HG02840 (cell line): ENCODE results near the gene DNAJC30.
A peak's percentile ranks its signal among the peaks of the same experiment; 100 is the strongest.
"Not testable (repeated sequence)": the region's sequence is repeated elsewhere in the genome, so short reads cannot be mapped to it uniquely, and the experiment has no call there.

Source experiments
- ATAC-seq: cut with Tn5 transposase; IDR thresholded peaks from one replicate; pipeline ENCODE4 v1.9.1; 2021; ENCODE audit warnings: mild to moderate bottlenecking, moderate library complexity, moderate number of reproducible peaks; ENCODE audit not compliant: unreplicated experiment, low FRiP score

The DNAJC30 gene

GRCh38 chr7:73683056-73683787 lies at the start of gene DNAJC30, which contains the start of gene BUD23:
TSS of gene DNAJC30 (minus strand) at chr7:73683453. CDS start at chr7:73683423, 30 bp downstream.
TSS of gene BUD23 (plus strand) at chr7:73683597. CDS start at chr7:73683626, 29 bp downstream.
- peak; percentile 89 for ATAC-seq

DNA sequence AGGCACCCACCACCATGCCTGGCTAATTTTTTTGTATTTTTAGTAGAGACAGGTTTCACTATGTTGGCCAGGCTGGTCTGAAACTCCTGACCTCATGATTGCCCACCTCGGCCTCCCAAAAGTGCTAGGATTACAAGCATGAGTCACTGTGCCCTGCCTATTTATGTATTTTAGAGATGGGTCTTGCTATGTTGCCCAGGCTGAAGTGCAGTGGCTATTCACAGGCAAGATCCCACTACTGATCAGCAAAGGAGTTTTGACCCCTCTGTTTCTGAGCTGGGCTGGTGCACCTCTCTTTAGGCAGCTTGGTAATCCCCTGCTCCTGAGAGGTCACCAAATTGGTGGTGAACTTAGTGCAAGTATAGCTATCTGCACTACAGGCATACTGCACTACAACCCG lies 49.1 kb upstream of the DNAJC30 start:
- no peak for ATAC-seq

DNA sequence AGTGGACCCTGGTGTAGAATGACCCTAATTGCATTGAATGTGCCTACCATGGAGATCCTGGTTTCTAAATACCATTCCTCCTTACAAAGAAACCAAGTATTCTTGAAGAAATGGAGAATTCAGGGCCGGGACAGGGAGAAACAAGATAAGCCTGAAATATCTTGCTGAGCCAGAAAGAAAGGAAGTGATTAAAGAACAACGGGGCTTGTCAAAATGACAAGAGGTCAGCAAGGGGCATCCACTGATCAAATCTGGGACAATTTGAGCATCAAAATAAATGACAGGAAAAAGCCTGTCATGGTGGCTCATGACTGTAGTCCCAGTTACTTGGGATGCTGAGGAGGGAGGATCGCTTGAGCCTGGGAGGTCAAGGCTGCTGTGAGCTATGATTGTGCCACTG lies 47.2 kb upstream of the DNAJC30 start:
- no peak for ATAC-seq

- ATAC-seq = no peak
Observed at GRCh38 chr7:73728551-73728950, 45.3 kb upstream of the DNAJC30 start.

DNA sequence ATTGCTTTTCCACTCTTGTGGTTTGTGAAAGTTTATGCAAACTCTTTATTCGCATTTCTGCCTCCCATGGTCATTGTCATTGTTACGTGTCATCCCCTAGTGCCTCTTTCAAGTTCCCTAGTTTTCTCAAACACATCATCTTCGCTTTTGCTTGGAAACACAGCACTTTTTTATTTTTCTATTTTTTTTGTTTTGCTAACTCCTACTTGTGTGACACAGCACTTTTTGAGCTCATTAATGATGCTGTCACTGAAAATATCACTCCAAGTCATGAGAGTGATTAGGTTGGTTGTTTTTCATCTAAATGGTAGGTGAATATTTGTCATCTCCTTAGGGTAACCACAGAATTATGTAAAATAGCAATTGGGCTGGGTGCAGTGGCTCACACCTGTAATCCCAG lies 44.7 kb upstream of the DNAJC30 start:
- ATAC-seq = no peak

- no peak for ATAC-seq
Observed at GRCh38 chr7:73726083-73726466, 42.8 kb upstream of the DNAJC30 start.

- no peak for ATAC-seq
Observed at GRCh38 chr7:73723813-73724212, 40.6 kb upstream of the DNAJC30 start.

DNA sequence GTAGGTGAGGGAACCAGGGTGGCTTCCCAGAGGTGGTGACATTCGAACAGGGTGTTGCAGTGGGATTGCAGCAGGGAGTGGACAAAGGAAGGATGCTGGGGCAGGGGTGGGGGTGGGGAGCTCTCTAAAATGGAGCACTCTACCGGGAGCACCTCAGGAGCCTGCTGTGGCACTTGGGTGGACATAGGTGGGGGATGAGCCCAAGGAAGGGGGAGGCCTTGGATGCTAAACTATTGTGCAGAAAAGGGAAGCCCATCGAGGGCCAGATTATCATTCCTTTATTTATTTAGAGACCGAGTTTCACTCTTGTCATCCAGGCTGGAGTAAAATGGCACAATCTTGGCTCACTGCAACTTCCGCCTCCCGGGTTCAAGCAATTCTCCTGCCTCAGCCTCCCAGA lies 39.5 kb upstream of the DNAJC30 start:
- no peak for ATAC-seq

DNA sequence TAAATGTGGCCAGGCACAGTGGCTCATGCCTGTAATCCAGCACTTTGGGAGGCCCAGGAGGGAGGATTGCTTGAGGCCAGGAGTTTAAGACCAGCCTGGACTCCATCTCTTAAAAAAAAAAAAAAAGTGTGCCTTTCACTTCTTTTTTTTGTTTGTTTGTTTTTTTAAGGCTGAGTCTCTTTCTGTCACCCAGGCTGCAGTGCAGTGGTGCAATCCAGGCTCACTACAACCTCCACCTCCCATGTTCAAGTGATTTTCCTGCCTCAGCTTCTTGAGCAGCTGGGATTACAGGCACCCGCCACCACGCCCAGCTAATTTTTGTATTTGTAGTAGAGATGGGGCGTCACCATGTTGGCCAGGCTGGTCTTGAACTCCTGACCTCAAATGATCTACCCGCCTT lies 38.9 kb upstream of the DNAJC30 start:
- not testable (repeated sequence) for ATAC-seq

DNA sequence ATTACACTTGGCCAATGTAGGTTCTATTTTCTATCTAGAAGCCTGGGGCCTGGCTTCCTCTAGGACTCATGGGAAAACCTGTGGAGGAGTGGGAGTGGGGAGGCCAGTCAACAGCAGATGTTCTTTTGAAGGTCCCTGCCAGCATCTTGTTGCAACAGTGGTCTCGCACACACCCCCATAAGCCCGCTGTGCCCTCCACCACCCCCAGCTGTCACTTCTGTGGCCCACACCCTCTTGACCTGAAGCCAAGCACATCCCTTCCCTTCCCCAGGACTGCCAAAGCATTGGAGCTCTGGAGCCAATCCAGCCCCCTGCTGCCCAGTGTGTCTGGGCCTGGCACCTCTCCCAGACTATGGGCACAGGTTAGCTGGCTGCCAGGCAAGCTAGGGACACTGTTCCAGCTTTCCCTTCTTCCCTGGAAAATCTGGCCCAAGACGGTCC lies 38.1 kb upstream of the DNAJC30 start:
- ATAC-seq = no peak

- ATAC-seq = not testable (repeated sequence)
Observed at GRCh38 chr7:73720443-73720842, 37.2 kb upstream of the DNAJC30 start.

DNA sequence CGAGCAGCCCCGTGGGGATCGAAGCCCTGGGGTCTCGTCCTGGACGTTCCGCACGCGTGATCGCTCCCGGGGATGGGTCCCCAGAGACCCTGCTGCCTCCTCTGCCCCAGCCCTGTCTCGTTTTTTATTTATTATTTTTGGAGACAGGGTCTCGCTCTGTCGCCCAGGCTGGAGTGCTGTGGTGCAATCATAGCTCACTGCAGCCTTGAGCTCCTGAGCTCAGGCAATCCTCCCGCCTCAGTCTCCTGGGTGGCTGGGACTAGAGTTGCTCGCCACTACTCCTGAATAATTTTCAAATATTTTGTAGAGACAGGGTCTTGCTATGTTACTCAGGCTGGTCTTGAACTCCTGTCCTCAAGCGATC lies 36.5 kb upstream of the DNAJC30 start:
- no peak for ATAC-seq

DNA sequence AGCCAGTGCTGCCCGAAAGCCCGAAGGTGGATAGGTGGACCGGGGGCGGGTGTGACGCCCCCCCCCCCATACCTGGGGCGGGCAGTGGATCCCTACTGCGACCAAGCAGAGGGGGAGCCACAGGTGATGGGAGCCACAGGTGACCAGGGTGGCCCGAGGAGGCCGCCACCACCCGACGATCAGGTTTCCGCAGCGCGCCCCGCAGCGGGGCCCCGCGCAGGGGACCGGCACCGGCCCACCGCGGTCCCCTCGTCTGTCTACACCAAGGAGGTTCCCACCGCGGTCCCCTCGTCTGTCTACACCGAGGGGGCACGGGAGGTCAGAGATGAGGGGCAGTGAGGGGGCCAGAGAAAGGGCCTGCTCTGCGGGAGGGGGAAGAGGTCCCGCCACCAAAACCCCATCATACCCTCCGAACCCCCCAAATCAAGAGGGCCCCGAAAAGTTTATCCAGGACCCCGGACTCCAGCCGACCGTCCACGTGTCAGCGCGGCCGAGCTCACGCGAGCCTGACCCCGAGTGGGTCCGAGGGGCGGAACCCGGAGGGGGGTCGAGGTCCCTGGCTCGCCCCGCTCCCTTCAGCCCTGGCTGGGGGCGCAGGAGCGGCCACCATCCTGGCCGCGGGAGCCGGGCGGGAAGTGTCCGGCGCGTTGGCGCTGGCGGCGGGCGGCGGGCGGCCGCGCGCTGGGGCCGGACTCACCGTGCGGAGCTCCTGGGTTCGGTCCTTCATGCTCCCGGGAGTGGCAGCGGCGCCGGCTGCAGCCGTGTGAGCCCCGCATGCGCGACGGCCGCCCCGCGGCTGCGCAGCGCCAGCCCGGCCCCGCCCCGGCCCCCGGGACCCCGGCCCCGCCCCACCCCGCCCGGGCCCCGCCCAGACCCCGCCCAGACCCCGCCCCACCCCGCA lies 35.9 kb upstream of the DNAJC30 start, which contains the start of gene STX1A:
TSS of gene STX1A (minus strand) at position 765 of the 901 bp plus-strand sequence. CDS start at position 727, 38 bp downstream.
- ATAC-seq = no peak

DNA sequence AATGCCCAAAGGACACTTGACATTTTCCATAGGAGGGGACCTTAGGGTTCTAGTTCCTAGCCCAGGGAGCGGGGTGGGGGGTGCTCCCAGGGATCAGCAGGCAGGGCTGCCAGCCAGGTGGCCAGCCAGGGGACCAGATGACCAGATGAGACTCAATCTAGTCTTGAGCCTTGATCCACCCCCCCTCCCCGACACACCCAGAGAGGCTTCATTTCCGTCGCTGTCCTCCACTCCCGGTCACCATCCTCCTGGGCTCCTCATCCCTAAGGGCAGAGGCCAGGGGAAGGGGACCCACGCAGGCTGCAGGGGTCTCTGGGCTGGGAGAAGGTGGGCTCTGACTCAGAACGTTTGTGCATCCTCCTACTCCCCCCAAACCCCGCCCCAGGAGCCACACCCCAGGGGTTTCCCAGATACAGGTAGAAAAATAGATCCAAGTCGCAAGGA lies 35.2 kb upstream of the DNAJC30 start:
- ATAC-seq = no peak

GRCh38 chr7:73717991-73718405 lies 34.7 kb upstream of the DNAJC30 start:
- ATAC-seq = no peak

- no peak for ATAC-seq
Observed at GRCh38 chr7:73717025-73717807, 34.0 kb upstream of the DNAJC30 start.

- no peak for ATAC-seq
Observed at GRCh38 chr7:73716318-73716890, 33.2 kb upstream of the DNAJC30 start.

DNA sequence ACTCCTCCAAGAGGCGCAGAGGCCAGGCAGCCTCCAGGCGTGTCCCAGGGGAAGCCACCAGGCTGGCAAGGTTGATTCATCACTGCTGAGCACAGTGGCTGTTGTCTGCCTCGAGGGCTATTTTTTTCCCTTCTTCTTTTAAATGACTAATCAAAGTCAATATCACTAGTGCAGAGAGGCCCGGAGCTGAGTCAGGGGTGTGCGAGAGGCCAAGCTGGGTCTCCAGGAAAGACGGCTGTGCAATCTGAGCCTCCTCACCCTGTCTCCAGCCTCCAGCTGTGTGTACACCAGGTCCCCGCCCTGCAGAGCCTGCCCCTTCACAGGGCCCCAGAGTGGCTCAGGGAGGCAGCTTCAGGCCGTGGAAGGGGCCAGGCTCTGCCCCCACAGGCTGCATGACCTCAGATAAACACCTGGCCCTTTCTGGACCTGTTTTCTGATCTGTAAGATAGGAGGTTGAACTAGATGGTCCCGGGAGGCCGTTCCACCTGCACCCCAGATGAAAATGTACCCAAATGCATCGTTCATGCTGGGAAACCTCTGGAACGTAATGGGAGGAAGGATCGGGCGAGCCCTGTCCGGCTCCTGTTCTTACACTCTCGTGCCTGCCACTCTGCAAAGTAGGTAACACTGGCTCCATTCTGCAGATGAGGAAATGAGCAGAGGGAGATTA lies 32.5 kb upstream of the DNAJC30 start:
- no peak for ATAC-seq

DNA sequence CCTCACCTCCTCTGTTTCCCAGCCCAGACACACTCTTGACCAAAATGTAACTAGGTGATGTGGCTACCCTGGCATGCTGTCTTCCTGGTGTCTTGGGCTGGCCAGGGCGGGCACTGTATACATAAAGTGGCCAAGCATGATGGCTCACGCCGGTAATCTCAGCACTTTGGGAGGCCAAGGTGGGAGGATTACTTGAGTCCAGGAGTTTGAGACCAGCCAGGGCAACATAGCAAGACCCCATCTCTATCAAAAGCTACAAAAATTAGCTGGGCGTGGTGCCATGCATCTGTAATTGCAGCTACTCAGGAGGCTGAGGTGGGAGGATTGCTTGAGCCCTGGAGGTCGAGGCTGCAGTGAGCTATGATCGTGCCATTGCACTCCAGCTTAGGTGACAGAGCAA lies 30.1 kb upstream of the DNAJC30 start:
- ATAC-seq = not testable (repeated sequence)

GRCh38 chr7:73712773-73713172 lies 29.5 kb upstream of the DNAJC30 start:
- ATAC-seq = no peak
